Esophagus squamous epithelium (tissue), 5 donors: ENCODE results near the gene DNAJC30. TPM values are rescaled to one million over a fixed set of nuclear protein-coding genes. Genes with fewer than 3 reads are reported as not detected.
"Not testable (repeated sequence)": the region's sequence is repeated elsewhere in the genome, so short reads cannot be mapped to it uniquely, and the experiment has no call there.

ENCODE experiments used
- DNase-seq: peaks from one replicate; lab custom pipeline; 2025; lab: John Stamatoyannopoulos, UW
- H3K27ac ChIP-seq, 4 donors: fragments of 200-600 bp; sonication (generic); one replicate each; pipeline ENCODE4 v1.5.1; 2016 to 2019; ENCODE audit warnings: mild to moderate bottlenecking in 1 of 4
- H3K27me3 ChIP-seq, 4 donors: fragments of 200-600 bp; sonication (generic); 1 replicate in 3 of 4; 2 replicates in 1 of 4; pipeline versions ENCODE4 v1.5.1 to v1.6.0; 2017 to 2021; ENCODE audit warnings: antibody characterized with exemption in 1 of 4
- H3K36me3 ChIP-seq, 3 donors: fragments of 200-600 bp; sonication (generic); one replicate each; pipeline ENCODE4 v1.5.1; 2016 to 2019
- H3K4me1 ChIP-seq, 3 donors: fragments of 200-600 bp; sonication (generic); one replicate each; pipeline ENCODE4 v1.5.1; 2017 to 2019
- H3K4me3 ChIP-seq, 4 donors: fragments of 200-600 bp; sonication (generic); 1 replicate in 3 of 4; 2 replicates in 1 of 4; pipeline ENCODE4 v1.5.1; 2016 to 2019; ENCODE audit warnings: mild to moderate bottlenecking in 2 of 4, moderate library complexity in 1 of 4
- H3K9me3 ChIP-seq, 3 donors: fragments of 200-600 bp; sonication (generic); one replicate each; pipeline ENCODE4 v1.5.1; 2016 to 2019
- CTCF ChIP-seq, 6 experiments: fragments of 450-650 bp in 4 of 6; fragments of 200-600 bp in 2 of 6; sonication (generic) in 2 of 6; IDR thresholded peaks; one replicate each; pipeline ENCODE4 v1.5.1; 2016 to 2019; ENCODE audit warnings: antibody characterized with exemption in 6 of 6, mild to moderate bottlenecking in 4 of 6, moderate library complexity in 4 of 6
- POLR2A ChIP-seq, 4 donors: fragments of 450-650 bp; IDR thresholded peaks; one replicate each; pipeline ENCODE4 v1.6.1; 2017; ENCODE audit warnings: antibody characterized with exemption in 4 of 4, mild to moderate bottlenecking in 4 of 4, moderate library complexity in 3 of 4
- WGBS, 2 donors: methylation state at CpG; one replicate each; pipeline ENCODE4 v1.1.5; 2018; 5-methylcytosine and 5-hydroxymethylcytosine counted together
- intact Hi-C: fragments of 100-400 bp; cut with DNase I; formaldehyde crosslinking; loops from one replicate; pipeline ENCODE4 v1.15.0; 2022
- total RNA-seq, 4 donors: library from RNA; depleted of rRNA; stranded (reverse); fragments of >200 nt; gene quantifications; one replicate each; pipeline ENCODE4 v1.1.0, GENCODE V29; 2016
- donor health status: DM: yes; HTN: yes; CAD: no.

Gene DNAJC30
- total RNA-seq, 4 donors from 2014 or later: 2.7 to 5.7 (median 4.8) TPM

GRCh38 chr7:73663033-73663432 is 20.2 kb downstream of the DNAJC30 start:
- DNase-seq: no peak
- Histone ChIP-seq H3K4me3 (no peak overlapping the region), H3K27ac (no peak overlapping the region), H3K9me3 (peaks cover 0 to 11% (median 3%) of the 10 kb centered on the region in 3 donors), H3K27me3 (peaks cover 0 to 82% (median 0%) of the 10 kb centered on the region in 4 donors), H3K4me1 (peaks cover 0 to 17% (median 3%) of the 10 kb centered on the region in 3 donors), H3K36me3 (no peaks in the 10 kb centered on the region)
- no peak for TF ChIP-seq POLR2A (IDR thresholded peaks at IDR 0.05)
- TF ChIP-seq CTCF (IDR thresholded peaks at IDR 0.05): no peak
- intact Hi-C loops: no loop called here

- 33 to 39% methylated on average over 3 of the region's 4 CpGs for WGBS, 2 donors
- H3K27ac ChIP-seq, H3K36me3 ChIP-seq, H3K4me3 ChIP-seq, H3K4me1 ChIP-seq, DNase-seq, intact Hi-C loops: not testable (repeated sequence)
- peaks cover 0 to 68% (median 0%) of the 10 kb centered on the region in 4 donors for H3K27me3 ChIP-seq
- peaks cover 0 to 11% (median 3%) of the 10 kb centered on the region in 3 donors for H3K9me3 ChIP-seq
Measured at GRCh38 chr7:73660594-73660993, 22.7 kb downstream of the DNAJC30 start.

- H3K27ac ChIP-seq: no peak overlapping the region
- H3K4me3 ChIP-seq: no peak overlapping the region
- TF ChIP-seq CTCF (IDR thresholded peaks at IDR 0.05): no peak
- no peak for TF ChIP-seq POLR2A (IDR thresholded peaks at IDR 0.05)
- H3K27me3 ChIP-seq: peaks cover 0 to 63% (median 0%) of the 10 kb centered on the region in 4 donors
- intact Hi-C loops: no loop called here
- no peaks in the 10 kb centered on the region for H3K36me3 ChIP-seq
- 48 to 65% methylated on average over 8 of the region's 8 CpGs for WGBS, 2 donors
- H3K4me1 ChIP-seq: peaks cover 0 to 10% (median 0%) of the 10 kb centered on the region in 3 donors
- peaks cover 0 to 11% (median 3%) of the 10 kb centered on the region in 3 donors for H3K9me3 ChIP-seq
- no peak for DNase-seq
Measured at GRCh38 chr7:73659983-73660382, 23.3 kb downstream of the DNAJC30 start.

GRCh38 chr7:73655309-73655708 is 27.9 kb downstream of the DNAJC30 start:
- intact Hi-C loops: not testable (repeated sequence)
- 73 to 77% methylated on average over 3 to 4 of the region's 4 CpGs for WGBS, 2 donors

GRCh38 chr7:73652541-73652949 is 30.7 kb downstream of the DNAJC30 start:
- Histone ChIP-seq H3K4me3 (no peak overlapping the region), H3K9me3 (no peaks in the 10 kb centered on the region), H3K27ac (no peak overlapping the region), H3K36me3 (no peaks in the 10 kb centered on the region), H3K27me3 (peaks cover 0 to 69% (median 7%) of the 10 kb centered on the region in 4 donors), H3K4me1 (peaks cover 4 to 8% (median 5%) of the 10 kb centered on the region in 3 donors)
- intact Hi-C loops: no loop called here
- no peak for DNase-seq
- WGBS, 2 donors: 40 to 47% methylated on average over 8 to 11 of the region's 11 CpGs
- no peak for TF ChIP-seq CTCF (IDR thresholded peaks at IDR 0.05)
- no peak for TF ChIP-seq POLR2A (IDR thresholded peaks at IDR 0.05)

More at GRCh38 chr7:73655309-73655708, 27.9 kb downstream of the DNAJC30 start:
- not testable (repeated sequence) for H3K9me3 ChIP-seq, DNase-seq, H3K4me3 ChIP-seq, H3K4me1 ChIP-seq, H3K27ac ChIP-seq, H3K36me3 ChIP-seq
- peaks cover 0 to 61% (median 0%) of the 10 kb centered on the region in 4 donors for H3K27me3 ChIP-seq

GRCh38 chr7:73650524-73650923 is 32.7 kb downstream of the DNAJC30 start:
- Histone ChIP-seq H3K4me1 (peaks cover 4 to 19% (median 8%) of the 10 kb centered on the region in 3 donors), H3K27ac (no peak overlapping the region), H3K27me3 (peaks cover 6 to 84% (median 12%) of the 10 kb centered on the region in 4 donors), H3K4me3 (no peak overlapping the region), H3K9me3 (no peaks in the 10 kb centered on the region), H3K36me3 (no peaks in the 10 kb centered on the region)
- TF ChIP-seq POLR2A (IDR thresholded peaks at IDR 0.05) (no peak), CTCF (IDR thresholded peaks at IDR 0.05) (no peak)
- DNase-seq: no peak
- WGBS, 2 donors: 59 to 64% methylated on average over 3 to 5 of the region's 5 CpGs
- intact Hi-C loops: no loop called here
